ENCODE data around the gene PTPMT1.

PTPMT1 gene

DNA sequence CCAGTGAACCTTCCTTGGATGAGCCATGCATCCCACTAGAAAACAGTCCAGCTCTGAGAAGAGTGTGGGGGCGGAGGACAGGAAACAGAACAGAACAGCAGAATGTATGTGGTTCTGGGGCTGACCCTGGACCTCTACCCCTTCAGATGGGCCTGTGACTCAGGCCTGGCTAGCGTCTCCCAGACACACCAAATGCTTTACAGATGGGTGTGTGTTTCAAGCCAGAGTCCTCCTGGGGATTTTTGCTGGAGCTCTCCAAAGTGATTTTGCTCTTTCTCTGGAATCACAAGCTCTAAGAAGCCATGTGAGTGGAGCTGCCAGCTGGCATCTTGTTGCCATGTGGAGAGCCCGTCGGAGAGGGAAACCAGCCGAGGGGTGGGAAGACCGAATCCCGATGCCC is 42.0 kb downstream of the PTPMT1 start:
- no peak for TF ChIP-seq ZFX (IDR thresholded peaks at IDR 0.05; ENCODE audit: borderline replicate concordance)
- TF ChIP-seq, protein P1, sequence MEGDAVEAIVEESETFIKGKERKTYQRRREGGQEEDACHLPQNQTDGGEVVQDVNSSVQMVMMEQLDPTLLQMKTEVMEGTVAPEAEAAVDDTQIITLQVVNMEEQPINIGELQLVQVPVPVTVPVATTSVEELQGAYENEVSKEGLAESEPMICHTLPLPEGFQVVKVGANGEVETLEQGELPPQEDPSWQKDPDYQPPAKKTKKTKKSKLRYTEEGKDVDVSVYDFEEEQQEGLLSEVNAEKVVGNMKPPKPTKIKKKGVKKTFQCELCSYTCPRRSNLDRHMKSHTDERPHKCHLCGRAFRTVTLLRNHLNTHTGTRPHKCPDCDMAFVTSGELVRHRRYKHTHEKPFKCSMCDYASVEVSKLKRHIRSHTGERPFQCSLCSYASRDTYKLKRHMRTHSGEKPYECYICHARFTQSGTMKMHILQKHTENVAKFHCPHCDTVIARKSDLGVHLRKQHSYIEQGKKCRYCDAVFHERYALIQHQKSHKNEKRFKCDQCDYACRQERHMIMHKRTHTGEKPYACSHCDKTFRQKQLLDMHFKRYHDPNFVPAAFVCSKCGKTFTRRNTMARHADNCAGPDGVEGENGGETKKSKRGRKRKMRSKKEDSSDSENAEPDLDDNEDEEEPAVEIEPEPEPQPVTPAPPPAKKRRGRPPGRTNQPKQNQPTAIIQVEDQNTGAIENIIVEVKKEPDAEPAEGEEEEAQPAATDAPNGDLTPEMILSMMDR (IDR thresholded peaks at IDR 0.05) = no peak
- H3K27ac ChIP-seq = no peak overlapping the region

DNA sequence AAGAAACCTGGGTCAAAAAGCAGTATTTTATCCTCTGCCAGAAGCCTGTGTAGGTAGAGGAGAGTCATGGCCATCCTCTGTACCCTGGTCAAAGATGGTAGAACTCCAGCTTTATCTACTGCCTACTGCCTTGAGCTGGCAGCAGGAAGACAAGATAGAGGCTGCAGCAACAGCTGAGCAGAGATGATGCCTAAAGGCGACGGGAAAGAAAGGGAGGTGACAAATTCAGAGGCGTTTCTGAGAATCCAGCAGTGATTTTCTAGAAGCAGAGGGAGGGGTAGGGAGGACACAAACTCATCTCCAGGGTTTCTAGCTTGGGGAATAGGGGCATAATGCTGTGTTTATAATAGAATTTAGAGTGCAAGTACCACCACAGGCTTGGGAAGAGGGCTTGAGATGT is 44.3 kb downstream of the PTPMT1 start:
- H3K27ac ChIP-seq = no peak overlapping the region
- TF ChIP-seq, protein P1 (IDR thresholded peaks at IDR 0.05) = no peak
- no peak for TF ChIP-seq ZFX (IDR thresholded peaks at IDR 0.05; ENCODE audit: borderline replicate concordance)

DNA sequence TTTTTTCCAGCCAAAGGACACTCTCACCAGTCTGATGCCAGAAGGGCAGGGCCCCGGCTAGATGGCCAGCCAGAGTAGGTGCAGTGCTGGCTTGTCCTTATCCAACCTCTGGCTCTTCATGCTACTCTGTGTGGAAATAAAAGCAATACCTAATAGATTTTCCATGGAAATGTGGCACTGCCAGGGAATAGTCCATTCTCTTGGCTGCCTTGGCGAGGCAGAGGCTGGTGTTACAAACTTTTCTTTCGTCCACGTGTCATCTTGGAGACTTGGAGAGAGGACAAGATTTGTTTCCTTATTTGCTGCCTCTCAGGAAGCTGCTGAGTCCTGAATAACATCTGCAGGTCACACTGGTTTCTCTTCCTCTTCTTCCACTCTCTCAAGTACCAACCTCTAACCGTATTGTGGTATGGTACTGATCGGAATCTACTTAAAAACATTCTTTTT is 46.0 kb downstream of the PTPMT1 start:
- no peak for TF ChIP-seq ZFX (IDR thresholded peaks at IDR 0.05; ENCODE audit: borderline replicate concordance)
- TF ChIP-seq, protein P1 (IDR thresholded peaks at IDR 0.05) = no peak
- H3K27ac ChIP-seq = no peak overlapping the region

DNA sequence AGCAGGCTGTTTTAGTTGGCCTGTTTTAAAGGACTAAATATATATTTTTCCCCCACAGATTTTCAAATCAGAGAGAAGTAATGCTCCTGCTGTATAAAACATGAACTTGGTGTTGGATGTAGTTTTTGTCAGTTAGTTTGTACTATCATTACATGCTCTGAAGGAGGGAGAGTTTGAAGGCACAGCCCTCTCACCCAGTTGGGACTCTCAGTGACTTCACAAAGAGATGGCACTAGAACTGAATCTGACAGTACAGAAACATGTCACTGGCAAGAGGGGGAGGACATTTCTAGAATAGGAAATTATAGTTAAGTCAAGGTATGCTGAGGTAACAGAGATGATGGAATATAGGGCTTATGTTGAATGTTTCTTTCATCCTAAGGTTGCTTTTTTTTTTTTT is 49.9 kb downstream of the PTPMT1 start:
- H3K27ac ChIP-seq = no peak overlapping the region
- TF ChIP-seq, protein P1 (IDR thresholded peaks at IDR 0.05) = no peak
- no peak for TF ChIP-seq ZFX (IDR thresholded peaks at IDR 0.05; ENCODE audit: borderline replicate concordance)

DNA sequence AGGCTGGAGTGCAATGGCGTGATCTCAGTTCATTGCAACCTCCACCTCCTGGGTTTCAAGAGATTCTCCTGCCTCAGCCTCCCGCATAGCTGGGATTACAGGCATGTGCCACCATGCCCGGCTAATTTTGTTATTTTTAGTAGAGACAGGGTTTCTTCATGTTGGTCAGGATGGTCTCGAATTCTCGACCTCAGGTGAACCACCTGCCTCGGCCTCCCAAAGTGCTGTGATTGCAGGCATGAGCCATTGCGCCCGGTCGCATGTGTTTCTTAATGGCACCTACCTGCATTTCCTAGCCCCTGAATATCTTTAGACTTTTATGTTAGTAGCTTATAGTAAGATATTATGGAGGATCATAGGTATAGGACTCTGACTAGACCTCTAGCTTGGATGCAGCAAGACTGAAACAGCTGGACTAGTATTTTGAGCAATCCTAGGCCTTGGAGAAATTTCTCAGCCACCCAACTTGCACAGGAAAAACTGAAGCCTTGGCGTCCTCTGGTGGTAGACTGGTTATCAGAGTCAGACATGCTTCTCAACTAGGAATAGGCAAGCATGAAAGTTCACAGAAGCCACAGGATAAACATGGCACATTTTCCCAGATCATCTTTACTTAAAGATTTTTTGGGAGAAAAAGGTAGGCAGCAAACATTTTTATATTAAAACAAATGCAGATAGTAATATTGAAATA is 51.5 kb downstream of the PTPMT1 start:
- H3K27ac ChIP-seq = no peak overlapping the region
- TF ChIP-seq, protein P1 (IDR thresholded peaks at IDR 0.05) = peak; percentile 65
- no peak for TF ChIP-seq ZFX (IDR thresholded peaks at IDR 0.05; ENCODE audit: borderline replicate concordance)

DNA sequence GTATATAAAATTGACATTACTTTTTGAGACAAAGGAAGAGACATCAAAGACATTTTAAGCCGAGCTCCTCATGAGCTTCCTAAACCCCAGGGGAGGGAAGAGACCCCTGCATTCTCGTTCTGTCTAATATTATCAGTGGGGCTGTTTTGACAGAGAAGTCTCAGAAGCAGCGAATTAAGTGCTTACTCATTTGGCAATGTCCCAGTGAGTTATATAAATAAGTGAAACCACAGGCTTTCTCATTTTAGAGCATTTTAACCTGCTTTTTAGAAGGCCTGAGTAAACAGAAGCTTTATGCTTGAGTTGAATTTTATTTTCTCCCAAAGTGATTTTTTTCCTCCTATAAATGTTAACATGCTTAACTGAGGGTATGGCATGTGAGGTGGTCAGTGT is 52.0 kb downstream of the PTPMT1 start:
- no peak for TF ChIP-seq ZFX (IDR thresholded peaks at IDR 0.05; ENCODE audit: borderline replicate concordance)
- TF ChIP-seq, protein P1 (IDR thresholded peaks at IDR 0.05) = 0 out of 2 replicates have a peak, but pooled peaks have one; percentile 15
- no peak overlapping the region for H3K27ac ChIP-seq

DNA sequence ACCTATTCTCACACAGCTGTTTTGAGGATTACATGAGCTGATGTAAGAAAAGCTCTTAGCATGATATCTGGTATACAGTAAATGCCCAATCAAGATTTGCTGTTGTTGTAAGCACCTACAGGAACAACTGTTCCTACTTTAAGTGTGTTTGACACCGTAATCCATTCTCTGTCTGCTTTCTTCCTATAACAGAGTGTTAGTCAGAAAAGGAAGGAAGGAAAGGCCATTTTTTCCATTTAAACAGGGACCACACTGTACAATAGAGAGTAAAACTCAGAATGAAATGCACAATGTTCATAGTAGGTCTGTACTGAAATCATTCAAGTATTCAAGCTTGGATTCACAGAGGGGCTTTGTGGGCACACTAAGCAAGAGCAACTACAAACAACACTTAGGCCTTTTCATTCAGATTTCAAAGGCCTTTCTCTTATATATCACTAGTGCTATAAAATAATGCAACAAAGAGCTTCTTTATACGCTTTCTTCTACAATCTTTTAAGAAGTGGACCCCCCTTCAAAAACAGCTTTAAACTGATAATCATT is 55.5 kb downstream of the PTPMT1 start:
- no peak overlapping the region for H3K27ac ChIP-seq
- TF ChIP-seq, protein P1 (IDR thresholded peaks at IDR 0.05) = no peak
- no peak for TF ChIP-seq ZFX (IDR thresholded peaks at IDR 0.05; ENCODE audit: borderline replicate concordance)

Data from 22Rv1 (cell line).